Psoas muscle (tissue), 8 donors: ENCODE measurements around the gene SH3BP5. TPM values are rescaled to one million over a fixed set of nuclear protein-coding genes. Genes with fewer than 3 reads are reported as not detected.

Experiments
- ATAC-seq, 4 donors: fragments of 200-7000 bp; cut with Tn5 transposase; one replicate each; pipeline ENCODE4 v1.9.1; 2020; ENCODE audit warnings: moderate library complexity in 3 of 4, mild to moderate bottlenecking in 2 of 4
- DNase-seq, 2 donors: peaks; one replicate each; pipeline ENCODE4 v3.0.0-alpha.2; 2020
- H3K27ac ChIP-seq: fragments of 200-600 bp; one replicate; pipeline ENCODE4 v1.8.0; 2022
- H3K27me3 ChIP-seq, 3 donors: fragments of 200-600 bp in 1 of 3; one replicate each; pipeline versions ENCODE4 v1.6.1 to v1.8.0; 2013 to 2022; ENCODE audit warnings: low read length in 2 of 3, mild to moderate bottlenecking in 2 of 3, moderate library complexity in 1 of 3; ENCODE audit not compliant: insufficient read depth in 3 of 3
- H3K36me3 ChIP-seq, 2 donors: fragments of 200-600 bp in 1 of 2; one replicate each; pipeline versions ENCODE4 v1.6.1 to v1.8.0; 2013 to 2022; ENCODE audit warnings: low read depth in 1 of 2, mild to moderate bottlenecking in 1 of 2, moderate library complexity in 1 of 2; ENCODE audit not compliant: insufficient read depth in 1 of 2
- H3K4me1 ChIP-seq: fragments of 200-600 bp; one replicate; pipeline ENCODE4 v1.8.0; 2022
- H3K4me3 ChIP-seq: fragments of 200-600 bp; one replicate; pipeline ENCODE4 v1.8.0; 2022; ENCODE audit warnings: mild to moderate bottlenecking
- H3K9me3 ChIP-seq: fragments of 200-600 bp; one replicate; pipeline ENCODE4 v1.8.0; 2022
- WGBS, 3 donors: extraction: QIAGEN DNeasy Blood & Tissue Kit; methylation state at CpG; one replicate each; pipeline versions ENCODE4 v1.1.6 to v1.1.7; 2013; 5-methylcytosine and 5-hydroxymethylcytosine counted together
- intact Hi-C, 2 donors: fragments of 100-400 bp; cut with DNase I; formaldehyde crosslinking; loops; one replicate each; pipeline versions ENCODE4 v1.11.0 to v1.14.2; 2022
- polyA plus RNA-seq, 3 donors: library from polyadenylated mRNA; stranded (reverse); fragments of 200-250 nt; gene quantifications; one replicate each; pipeline ENCODE4 v1.2.3, GENCODE V29; 2013
- total RNA-seq, 4 donors: library from RNA; stranded (reverse); fragmentation: NEBNext Ultra II Directional in 2 of 4; extraction: Animal tissue kit (Norgen Biotek cat#: 25700) in 2 of 4; gene quantifications; one replicate each; pipeline versions ENCODE4 v1.2.1 to v1.2.4, GENCODE V29; 2021 to 2023
- TF ChIP-seq, protein P1 (sequence below): fragments of 200-600 bp; IDR thresholded peaks from one replicate; pipeline ENCODE4 v1.8.0; 2022; ENCODE audit warnings: antibody characterized with exemption
- donor health status: healthy with polysubstance abuse.
- donor health status: DM: no; HTN: no; CAD: no; lungs with moderate emphysema.
- donor health status: Bipolar disorder and iron deficiency.
- donor health status: healthy.
- donor health status: DM: yes; HTN: yes; CAD: no.
- donor health status: DM: no; HTN: no; CAD: no.
- donor health status: DM: no; HTN: no; CAD: no.
- donor health status: DM: yes; HTN: yes; CAD: no.

Gene SH3BP5
- total and polyA plus RNA-seq, 7 donors: 14.4 to 63.0 (median 42.8) TPM

DNA sequence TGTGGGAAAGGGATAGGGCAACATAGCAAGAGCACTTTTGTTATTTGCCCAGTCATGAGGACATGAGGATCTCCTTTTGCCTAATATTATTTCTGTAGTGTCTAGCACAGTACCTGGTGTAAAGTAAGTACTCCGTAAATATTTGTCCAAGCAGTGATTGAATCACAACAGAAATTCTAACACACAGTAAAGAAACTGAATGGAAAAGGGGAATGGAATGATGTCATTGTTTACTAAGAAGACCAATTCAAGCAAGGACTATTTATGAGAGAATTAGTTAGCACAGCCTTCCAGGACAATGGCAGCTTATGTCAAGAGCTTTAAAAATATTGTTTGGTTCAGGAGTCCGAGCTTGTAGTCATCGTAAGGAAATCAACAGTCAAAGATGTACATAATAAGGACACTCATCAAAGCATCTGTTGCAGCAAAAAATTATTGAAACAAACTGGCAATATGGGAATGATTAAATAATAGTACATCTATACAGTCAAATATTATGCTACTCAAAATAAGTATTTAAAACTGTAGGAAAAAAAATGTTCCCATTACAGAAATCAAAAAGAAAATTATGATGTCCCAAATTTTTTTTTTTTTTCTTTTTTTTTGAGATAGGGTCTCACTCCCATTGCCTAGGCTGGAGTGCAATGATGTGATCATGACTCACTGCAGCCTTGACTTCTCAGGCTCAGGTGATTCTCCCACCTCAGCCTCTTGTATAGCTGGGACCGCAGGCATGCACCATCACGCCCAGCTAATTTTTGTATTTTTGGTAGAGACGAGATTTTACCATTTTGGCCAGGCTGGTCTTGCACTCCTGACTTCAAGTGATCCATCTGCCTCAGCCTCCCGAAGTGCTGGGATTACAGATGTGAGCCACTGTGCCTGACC, 108.5 kb downstream of the SH3BP5 start:
- DNase-seq (no peak), ATAC-seq (no peak)
- Histone ChIP-seq H3K9me3 (no peaks in the 10 kb centered on the region), H3K4me1 (peaks cover 14% of the 10 kb centered on the region), H3K36me3 (peaks cover 0 to 100% of the 10 kb centered on the region in 2 donors), H3K4me3 (no peak overlapping the region), H3K27me3 (no peaks in the 10 kb centered on the region), H3K27ac (no peak overlapping the region)
- intact Hi-C loops: no loop called here
- WGBS, 3 donors: 91 to 94% (median 91%) methylated on average over 7 of the region's 7 CpGs
- TF ChIP-seq, protein P1, sequence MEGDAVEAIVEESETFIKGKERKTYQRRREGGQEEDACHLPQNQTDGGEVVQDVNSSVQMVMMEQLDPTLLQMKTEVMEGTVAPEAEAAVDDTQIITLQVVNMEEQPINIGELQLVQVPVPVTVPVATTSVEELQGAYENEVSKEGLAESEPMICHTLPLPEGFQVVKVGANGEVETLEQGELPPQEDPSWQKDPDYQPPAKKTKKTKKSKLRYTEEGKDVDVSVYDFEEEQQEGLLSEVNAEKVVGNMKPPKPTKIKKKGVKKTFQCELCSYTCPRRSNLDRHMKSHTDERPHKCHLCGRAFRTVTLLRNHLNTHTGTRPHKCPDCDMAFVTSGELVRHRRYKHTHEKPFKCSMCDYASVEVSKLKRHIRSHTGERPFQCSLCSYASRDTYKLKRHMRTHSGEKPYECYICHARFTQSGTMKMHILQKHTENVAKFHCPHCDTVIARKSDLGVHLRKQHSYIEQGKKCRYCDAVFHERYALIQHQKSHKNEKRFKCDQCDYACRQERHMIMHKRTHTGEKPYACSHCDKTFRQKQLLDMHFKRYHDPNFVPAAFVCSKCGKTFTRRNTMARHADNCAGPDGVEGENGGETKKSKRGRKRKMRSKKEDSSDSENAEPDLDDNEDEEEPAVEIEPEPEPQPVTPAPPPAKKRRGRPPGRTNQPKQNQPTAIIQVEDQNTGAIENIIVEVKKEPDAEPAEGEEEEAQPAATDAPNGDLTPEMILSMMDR: no peak

DNA sequence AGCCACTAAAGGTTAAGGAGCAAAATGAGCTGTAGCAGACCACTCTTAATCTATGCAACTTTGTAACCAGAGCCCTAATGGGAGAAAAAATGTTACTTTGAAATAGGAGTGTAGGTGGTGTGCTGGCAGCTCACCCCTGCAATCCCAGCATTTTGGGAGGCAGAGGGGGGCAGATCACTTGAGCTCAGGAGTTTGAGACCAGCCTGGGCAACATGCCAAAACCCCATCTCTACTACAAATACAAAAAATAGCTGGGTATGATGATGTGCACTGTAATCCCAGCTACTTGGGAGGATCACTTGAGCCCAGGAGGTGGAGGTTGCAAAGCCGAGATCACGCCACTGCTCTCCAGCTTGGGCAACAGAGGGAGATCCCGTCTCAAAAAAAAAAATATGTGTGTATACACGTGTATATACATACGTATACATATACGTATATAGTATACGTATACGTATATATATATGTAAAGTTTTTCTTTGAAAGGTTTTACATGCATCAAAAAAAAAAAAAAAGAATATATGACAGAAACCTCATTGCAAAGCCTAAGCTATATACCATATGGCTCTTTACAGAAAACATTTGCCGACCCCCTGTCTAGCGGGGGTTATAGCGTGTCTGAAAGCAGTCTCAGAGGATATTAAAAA, 110.7 kb downstream of the SH3BP5 start:
- H3K36me3 ChIP-seq: peaks cover 0 to 100% of the 10 kb centered on the region in 2 donors
- TF ChIP-seq, protein P1: no peak
- intact Hi-C loops: no loop called here

DNA sequence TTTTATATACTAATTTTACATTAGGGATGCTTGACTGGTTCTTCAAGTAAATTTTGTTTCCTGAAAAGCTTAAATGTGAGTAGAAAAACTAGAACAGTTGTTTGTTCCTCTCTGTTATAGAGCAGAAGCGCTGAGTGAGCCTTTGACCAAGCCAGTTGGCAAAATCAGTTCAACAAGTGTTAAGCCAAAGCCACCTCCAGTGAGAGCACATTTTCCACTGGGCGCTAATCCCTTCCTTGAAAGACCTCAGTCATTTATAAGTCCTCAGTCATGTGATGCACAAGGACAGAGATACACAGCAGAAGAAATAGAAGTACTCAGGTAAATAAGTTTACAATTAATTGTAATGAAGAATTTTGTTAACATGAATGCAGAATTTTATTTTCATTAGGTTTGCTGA, 111.7 kb downstream of the SH3BP5 start:
- Histone ChIP-seq H3K4me3 (no peak overlapping the region), H3K4me1 (peaks cover 32% of the 10 kb centered on the region), H3K27ac (no peak overlapping the region), H3K36me3 (peaks cover 0 to 100% of the 10 kb centered on the region in 2 donors), H3K27me3 (no peaks in the 10 kb centered on the region), H3K9me3 (no peaks in the 10 kb centered on the region)
- TF ChIP-seq, protein P1: no peak
- DNase-seq (no peak), ATAC-seq (peak in 3 of 4 donors; percentile 70 to 93 (median 90))
- 42 to 56% (median 45%) methylated on average over 2 of the region's 2 CpGs for WGBS, 3 donors
- intact Hi-C loops: no loop called here

More for the DNA sequence above, 110.7 kb downstream of the SH3BP5 start:
- DNase-seq: no peak
- Histone ChIP-seq H3K27ac (no peak overlapping the region), H3K27me3 (no peaks in the 10 kb centered on the region), H3K9me3 (no peaks in the 10 kb centered on the region), H3K4me1 (peaks cover 27% of the 10 kb centered on the region), H3K4me3 (no peak overlapping the region)
- no peak for ATAC-seq
- WGBS, 3 donors: 76 to 82% (median 80%) methylated on average over 11 of the region's 11 CpGs

DNA sequence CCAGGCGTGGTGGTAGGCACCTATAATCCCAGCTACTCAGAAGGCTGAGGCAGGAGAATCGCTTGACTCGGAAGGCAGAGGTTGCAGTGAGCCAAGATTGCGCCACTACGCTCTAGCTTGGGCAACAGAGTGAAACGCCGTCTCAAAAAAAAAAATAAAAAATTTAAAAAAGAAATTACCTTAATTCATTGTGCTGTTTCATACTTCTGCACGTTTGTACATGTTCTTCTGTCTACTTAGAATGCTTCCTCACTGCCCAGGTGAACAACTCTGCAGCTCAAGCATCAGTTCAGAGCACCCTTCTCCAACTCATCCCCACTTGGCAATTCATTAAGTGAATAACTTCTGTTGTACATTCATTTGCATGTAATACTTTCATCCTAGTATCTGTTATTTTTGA, 112.3 kb downstream of the SH3BP5 start:
- Histone ChIP-seq H3K9me3 (no peaks in the 10 kb centered on the region), H3K4me1 (peaks cover 34% of the 10 kb centered on the region), H3K36me3 (peaks cover 0 to 99% of the 10 kb centered on the region in 2 donors), H3K27ac (no peak overlapping the region), H3K4me3 (no peak overlapping the region), H3K27me3 (no peaks in the 10 kb centered on the region)
- ATAC-seq: peak in 1 of 4 donors; percentile 36
- DNase-seq: no peak
- TF ChIP-seq, protein P1: no peak
- intact Hi-C loops: no loop called here
- 78 to 84% (median 82%) methylated on average over 8 of the region's 8 CpGs for WGBS, 3 donors
